ENCODE results near the gene DNAJC28.

The DNAJC28 gene

DNA sequence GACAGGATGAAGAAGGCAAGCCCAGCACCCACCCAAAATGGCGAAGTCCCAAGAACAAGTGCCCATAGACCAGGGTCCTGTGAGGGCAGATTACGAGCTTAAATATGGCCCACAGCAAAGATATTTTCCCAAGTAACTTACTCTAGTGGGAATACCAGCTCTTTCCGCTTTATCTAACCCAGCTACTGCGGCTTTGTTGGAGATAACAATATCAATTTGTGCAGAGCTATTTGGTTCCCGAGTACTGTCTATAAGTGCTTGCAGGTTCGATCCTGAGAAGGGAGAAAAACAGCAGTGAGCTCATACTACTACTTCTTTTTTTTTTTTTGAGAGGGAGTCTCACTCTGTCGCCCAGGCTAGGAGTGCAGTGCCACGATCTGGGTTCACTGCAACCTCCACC lies 14.3 kb upstream of the DNAJC28 start:
- TF ChIP-seq EGR1 (IDR thresholded peaks at IDR 0.05) = no peak
- TF ChIP-seq FOXM1 (IDR thresholded peaks at IDR 0.05; ENCODE audit: borderline replicate concordance, low read depth) = no peak
- TF ChIP-seq, protein P1, sequence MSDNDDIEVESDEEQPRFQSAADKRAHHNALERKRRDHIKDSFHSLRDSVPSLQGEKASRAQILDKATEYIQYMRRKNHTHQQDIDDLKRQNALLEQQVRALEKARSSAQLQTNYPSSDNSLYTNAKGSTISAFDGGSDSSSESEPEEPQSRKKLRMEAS (IDR thresholded peaks at IDR 0.05) = no peak
- no peak for TF ChIP-seq CREB1 (IDR thresholded peaks at IDR 0.05; ENCODE audit: low read depth)
- TF ChIP-seq RAD21 (IDR thresholded peaks at IDR 0.05; ENCODE audit: low read depth) = no peak
- no peak for TF ChIP-seq YY1 (IDR thresholded peaks at IDR 0.05; ENCODE audit: low read depth)
- no peak for TF ChIP-seq NFIC (IDR thresholded peaks at IDR 0.05)
- TF ChIP-seq, protein P2, sequence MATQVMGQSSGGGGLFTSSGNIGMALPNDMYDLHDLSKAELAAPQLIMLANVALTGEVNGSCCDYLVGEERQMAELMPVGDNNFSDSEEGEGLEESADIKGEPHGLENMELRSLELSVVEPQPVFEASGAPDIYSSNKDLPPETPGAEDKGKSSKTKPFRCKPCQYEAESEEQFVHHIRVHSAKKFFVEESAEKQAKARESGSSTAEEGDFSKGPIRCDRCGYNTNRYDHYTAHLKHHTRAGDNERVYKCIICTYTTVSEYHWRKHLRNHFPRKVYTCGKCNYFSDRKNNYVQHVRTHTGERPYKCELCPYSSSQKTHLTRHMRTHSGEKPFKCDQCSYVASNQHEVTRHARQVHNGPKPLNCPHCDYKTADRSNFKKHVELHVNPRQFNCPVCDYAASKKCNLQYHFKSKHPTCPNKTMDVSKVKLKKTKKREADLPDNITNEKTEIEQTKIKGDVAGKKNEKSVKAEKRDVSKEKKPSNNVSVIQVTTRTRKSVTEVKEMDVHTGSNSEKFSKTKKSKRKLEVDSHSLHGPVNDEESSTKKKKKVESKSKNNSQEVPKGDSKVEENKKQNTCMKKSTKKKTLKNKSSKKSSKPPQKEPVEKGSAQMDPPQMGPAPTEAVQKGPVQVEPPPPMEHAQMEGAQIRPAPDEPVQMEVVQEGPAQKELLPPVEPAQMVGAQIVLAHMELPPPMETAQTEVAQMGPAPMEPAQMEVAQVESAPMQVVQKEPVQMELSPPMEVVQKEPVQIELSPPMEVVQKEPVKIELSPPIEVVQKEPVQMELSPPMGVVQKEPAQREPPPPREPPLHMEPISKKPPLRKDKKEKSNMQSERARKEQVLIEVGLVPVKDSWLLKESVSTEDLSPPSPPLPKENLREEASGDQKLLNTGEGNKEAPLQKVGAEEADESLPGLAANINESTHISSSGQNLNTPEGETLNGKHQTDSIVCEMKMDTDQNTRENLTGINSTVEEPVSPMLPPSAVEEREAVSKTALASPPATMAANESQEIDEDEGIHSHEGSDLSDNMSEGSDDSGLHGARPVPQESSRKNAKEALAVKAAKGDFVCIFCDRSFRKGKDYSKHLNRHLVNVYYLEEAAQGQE (IDR thresholded peaks at IDR 0.05; ENCODE audit: low read depth) = no peak
- no peak for TF ChIP-seq CEBPB (IDR thresholded peaks at IDR 0.05)
- no peak for TF ChIP-seq EP300 (IDR thresholded peaks at IDR 0.05; ENCODE audit: borderline replicate concordance)
- TF ChIP-seq TEAD4 (IDR thresholded peaks at IDR 0.05) = no peak
- no peak for TF ChIP-seq TAF1 (IDR thresholded peaks at IDR 0.05; ENCODE audit: low read depth)
- TF ChIP-seq ZBTB7A (IDR thresholded peaks at IDR 0.05; ENCODE audit: low read depth) = no peak
- no peak for TF ChIP-seq TCF12 (IDR thresholded peaks at IDR 0.05; ENCODE audit: low read depth)
- TF ChIP-seq, protein P3, sequence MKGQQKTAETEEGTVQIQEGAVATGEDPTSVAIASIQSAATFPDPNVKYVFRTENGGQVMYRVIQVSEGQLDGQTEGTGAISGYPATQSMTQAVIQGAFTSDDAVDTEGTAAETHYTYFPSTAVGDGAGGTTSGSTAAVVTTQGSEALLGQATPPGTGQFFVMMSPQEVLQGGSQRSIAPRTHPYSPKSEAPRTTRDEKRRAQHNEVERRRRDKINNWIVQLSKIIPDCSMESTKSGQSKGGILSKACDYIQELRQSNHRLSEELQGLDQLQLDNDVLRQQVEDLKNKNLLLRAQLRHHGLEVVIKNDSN (IDR thresholded peaks at IDR 0.05) = no peak

DNA sequence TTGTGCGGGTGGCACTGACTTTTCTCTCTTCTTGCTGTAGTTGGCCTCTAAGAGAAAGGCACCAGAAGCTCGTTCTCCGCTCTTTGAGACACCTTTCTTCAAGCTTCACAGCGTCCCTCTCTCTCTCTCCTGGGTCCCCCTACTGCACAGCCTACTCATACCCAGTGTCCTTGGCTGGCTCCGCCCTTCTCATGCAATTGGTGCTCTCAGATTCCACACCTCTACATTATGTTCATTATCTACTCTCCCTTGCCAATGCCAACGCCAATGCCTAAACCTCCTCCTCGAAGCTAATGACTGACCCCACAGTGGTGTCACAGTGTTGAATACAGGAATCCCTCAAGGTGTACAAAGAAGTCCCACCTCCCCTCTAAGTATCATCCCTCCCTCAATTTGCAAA lies 4.8 kb upstream of the DNAJC28 start:
- TF ChIP-seq ZBTB7A (IDR thresholded peaks at IDR 0.05; ENCODE audit: low read depth) (no peak), EP300 (IDR thresholded peaks at IDR 0.05; ENCODE audit: borderline replicate concordance) (no peak), FOXM1 (IDR thresholded peaks at IDR 0.05; ENCODE audit: borderline replicate concordance, low read depth) (no peak), YY1 (IDR thresholded peaks at IDR 0.05; ENCODE audit: low read depth) (no peak), TEAD4 (IDR thresholded peaks at IDR 0.05) (no peak), EGR1 (IDR thresholded peaks at IDR 0.05) (no peak), RAD21 (IDR thresholded peaks at IDR 0.05; ENCODE audit: low read depth) (no peak)
- TF ChIP-seq, protein P1 (IDR thresholded peaks at IDR 0.05) = no peak

DNA sequence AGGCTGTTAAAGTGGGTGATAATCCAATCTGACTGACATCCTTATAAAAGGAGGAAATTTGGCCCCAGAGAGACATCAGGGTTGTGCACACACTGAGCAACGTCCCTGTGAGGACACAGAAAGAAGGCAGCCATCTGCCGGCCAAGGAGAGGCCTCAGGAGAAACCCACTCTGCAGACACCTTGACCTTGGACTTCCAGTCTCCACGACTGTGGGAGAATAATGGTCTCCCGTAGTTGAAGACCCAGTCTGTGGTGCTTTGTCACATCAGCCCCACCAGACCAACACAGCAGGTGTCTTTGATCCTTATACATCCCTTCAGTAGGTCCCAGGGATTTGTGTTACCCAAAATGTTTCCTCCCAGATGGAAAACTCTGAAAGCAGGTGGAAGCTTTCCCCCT lies 4.2 kb upstream of the DNAJC28 start:
- TF ChIP-seq CREB1 (IDR thresholded peaks at IDR 0.05; ENCODE audit: low read depth) (no peak), EP300 (IDR thresholded peaks at IDR 0.05; ENCODE audit: borderline replicate concordance) (no peak), TCF12 (IDR thresholded peaks at IDR 0.05; ENCODE audit: low read depth) (no peak), TEAD4 (IDR thresholded peaks at IDR 0.05) (no peak), NFIC (IDR thresholded peaks at IDR 0.05) (no peak), TAF1 (IDR thresholded peaks at IDR 0.05; ENCODE audit: low read depth) (no peak), FOXM1 (IDR thresholded peaks at IDR 0.05; ENCODE audit: borderline replicate concordance, low read depth) (no peak), CEBPB (IDR thresholded peaks at IDR 0.05) (no peak), RAD21 (IDR thresholded peaks at IDR 0.05; ENCODE audit: low read depth) (no peak)

DNA sequence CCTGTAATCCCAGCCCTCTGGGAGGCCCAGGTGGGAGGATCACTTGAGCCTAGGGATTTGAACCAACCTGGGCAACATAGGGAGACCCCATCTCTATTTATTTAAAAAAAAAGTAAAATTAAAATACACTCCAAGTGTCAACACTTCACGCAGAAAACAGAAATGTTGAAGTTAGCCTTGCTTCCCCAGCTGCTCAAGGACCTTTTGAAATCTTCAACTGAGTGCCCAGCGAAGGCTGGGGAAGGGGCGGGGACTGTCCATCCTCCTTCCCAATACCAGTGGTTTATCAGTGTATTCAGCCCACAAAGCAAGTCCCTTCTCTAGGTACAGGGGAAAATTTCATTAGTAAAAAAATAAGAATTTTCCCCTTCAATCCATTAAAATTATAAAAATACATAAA lies 2.2 kb upstream of the DNAJC28 start:
- no peak for TF ChIP-seq RAD21 (IDR thresholded peaks at IDR 0.05; ENCODE audit: low read depth)
- no peak for TF ChIP-seq EGR1 (IDR thresholded peaks at IDR 0.05)
- TF ChIP-seq EP300 (IDR thresholded peaks at IDR 0.05; ENCODE audit: borderline replicate concordance) = no peak
- TF ChIP-seq CEBPB (IDR thresholded peaks at IDR 0.05) = no peak
- TF ChIP-seq, protein P1 (IDR thresholded peaks at IDR 0.05) = no peak
- TF ChIP-seq, protein P2 (IDR thresholded peaks at IDR 0.05; ENCODE audit: low read depth) = no peak
- no peak for TF ChIP-seq TAF1 (IDR thresholded peaks at IDR 0.05; ENCODE audit: low read depth)
- TF ChIP-seq YY1 (IDR thresholded peaks at IDR 0.05; ENCODE audit: low read depth) = no peak
- no peak for TF ChIP-seq FOXM1 (IDR thresholded peaks at IDR 0.05; ENCODE audit: borderline replicate concordance, low read depth)
- TF ChIP-seq NFIC (IDR thresholded peaks at IDR 0.05) = no peak
- TF ChIP-seq TCF12 (IDR thresholded peaks at IDR 0.05; ENCODE audit: low read depth) = no peak
- no peak for TF ChIP-seq TEAD4 (IDR thresholded peaks at IDR 0.05)
- TF ChIP-seq, protein P3 (IDR thresholded peaks at IDR 0.05) = no peak
- no peak for TF ChIP-seq ZBTB7A (IDR thresholded peaks at IDR 0.05; ENCODE audit: low read depth)
- TF ChIP-seq CREB1 (IDR thresholded peaks at IDR 0.05; ENCODE audit: low read depth) = no peak

DNA sequence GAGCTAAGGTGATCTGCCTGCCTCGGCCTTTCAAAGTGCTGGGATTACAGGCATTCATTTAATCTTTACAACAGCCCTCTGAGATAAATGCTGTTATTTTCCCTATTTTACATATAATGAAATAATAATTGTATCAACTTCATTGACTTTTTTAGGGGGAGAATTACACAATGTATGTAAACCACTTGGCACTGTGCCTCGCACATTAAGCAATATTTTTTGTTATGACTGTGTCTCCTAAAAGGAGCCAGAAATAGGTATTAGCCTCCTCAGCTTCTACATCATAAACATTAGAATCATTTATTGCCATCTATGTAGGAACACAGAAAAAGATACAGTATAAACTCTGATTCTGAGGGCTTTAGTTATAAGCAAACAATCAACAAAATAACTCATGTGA lies 1.1 kb upstream of the DNAJC28 start:
- TF ChIP-seq TAF1 (IDR thresholded peaks at IDR 0.05; ENCODE audit: low read depth) (no peak), YY1 (IDR thresholded peaks at IDR 0.05; ENCODE audit: low read depth) (no peak), NFIC (IDR thresholded peaks at IDR 0.05) (no peak), EGR1 (IDR thresholded peaks at IDR 0.05) (no peak), CEBPB (IDR thresholded peaks at IDR 0.05) (0 out of 2 replicates have a peak, but pooled peaks have one; percentile 37)

DNA sequence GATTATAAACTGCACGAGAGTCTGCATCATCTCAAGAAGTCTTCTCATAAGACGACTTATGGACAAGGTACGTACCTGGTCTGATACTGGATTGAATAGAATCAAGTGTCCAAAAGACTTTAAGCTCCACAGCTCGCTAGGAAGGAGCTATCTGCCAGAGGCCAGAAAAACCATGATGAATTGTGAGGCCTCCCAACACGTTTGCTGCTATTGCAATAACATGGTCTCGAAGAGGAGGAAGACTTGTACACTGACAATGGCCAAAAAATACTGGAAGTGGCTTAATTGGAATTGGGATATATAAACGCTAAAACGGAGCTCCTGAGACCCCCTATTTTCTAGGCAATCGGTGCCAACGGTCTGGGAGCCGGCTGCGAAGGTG lies 534 bp downstream of the DNAJC28 start:
- TF ChIP-seq, protein P2 (IDR thresholded peaks at IDR 0.05; ENCODE audit: low read depth) = no peak
- no peak for TF ChIP-seq YY1 (IDR thresholded peaks at IDR 0.05; ENCODE audit: low read depth)
- TF ChIP-seq, protein P3 (IDR thresholded peaks at IDR 0.05) = no peak

All from Ishikawa (cell line).